GM23338 (cell line): ENCODE measurements around the gene SUPT6H. TPM values are rescaled to one million over a fixed set of nuclear protein-coding genes. Genes with fewer than 3 reads are reported as not detected.

Source experiments
- ATAC-seq: fragments of 200-7000 bp; cut with Tn5 transposase; 3 replicates; pipeline ENCODE4 v1.9.1; 2020
- DNase-seq: peaks from one replicate; pipeline ENCODE4 v3.0.0-alpha.2; 2015; ENCODE audit warnings: low spot score
- H2AFZ ChIP-seq: fragments of 200-600 bp; sonication (generic); 2 replicates; pipeline ENCODE4 v1.8.0; 2016; ENCODE audit warnings: antibody characterized with exemption, mild to moderate bottlenecking, moderate library complexity
- H3F3A ChIP-seq: fragments of 200-600 bp; sonication (generic); replicated peaks from 2 replicates; pipeline ENCODE4 v1.8.0; 2017; ENCODE audit warnings: antibody characterized with exemption, mixed run types, low read depth
- H3K27ac ChIP-seq: fragments of 200-600 bp; sonication (generic); 2 replicates; pipeline ENCODE4 v1.6.1; 2016; ENCODE audit warnings: low read depth
- H3K27me3 ChIP-seq: fragments of 200-600 bp; sonication (generic); 2 replicates; pipeline ENCODE4 v1.8.0; 2016; ENCODE audit warnings: mild to moderate bottlenecking, mixed run types, moderate library complexity; ENCODE audit not compliant: insufficient read depth
- H3K36me3 ChIP-seq: fragments of 200-600 bp; sonication (generic); 2 replicates; pipeline ENCODE4 v1.8.0; 2016; ENCODE audit warnings: mild to moderate bottlenecking; ENCODE audit not compliant: insufficient read depth
- H3K4me1 ChIP-seq: fragments of 200-600 bp; sonication (generic); 2 replicates; pipeline ENCODE4 v1.8.0; 2016; ENCODE audit warnings: mild to moderate bottlenecking, moderate library complexity; ENCODE audit not compliant: insufficient read depth
- H3K4me2 ChIP-seq: fragments of 200-600 bp; sonication (generic); 2 replicates; pipeline ENCODE4 v1.7.1; 2017; ENCODE audit warnings: mixed run types
- H3K4me3 ChIP-seq: fragments of 200-600 bp; sonication (generic); 2 replicates; pipeline ENCODE4 v1.6.1; 2016; ENCODE audit warnings: mixed run types
- H3K79me2 ChIP-seq: fragments of 200-600 bp; sonication (generic); replicated peaks from 2 replicates; pipeline ENCODE4 v1.8.0; 2017; ENCODE audit warnings: mild to moderate bottlenecking; ENCODE audit not compliant: insufficient read depth
- H3K9me2 ChIP-seq: fragments of 200-600 bp; sonication (generic); 2 replicates; pipeline ENCODE4 v1.8.0; 2017; ENCODE audit not compliant: insufficient read depth
- H4K20me1 ChIP-seq: fragments of 200-600 bp; sonication (generic); replicated peaks from 2 replicates; pipeline ENCODE4 v1.8.0; 2017; ENCODE audit warnings: mild to moderate bottlenecking; ENCODE audit not compliant: insufficient read depth
- H3K27ac Mint-ChIP-seq: 2 replicates; pipeline ENCODE4 v1.8.0; 2020; ENCODE audit warnings: inconsistent platforms, mild to moderate bottlenecking, moderate library complexity, mixed read lengths
- H3K27me3 Mint-ChIP-seq: 3 replicates; pipeline ENCODE4 v1.8.0; 2022; ENCODE audit warnings: low read depth, mild to moderate bottlenecking, moderate library complexity, mixed read lengths, inconsistent platforms; ENCODE audit not compliant: insufficient read depth, poor library complexity
- H3K36me3 Mint-ChIP-seq: 3 replicates; pipeline ENCODE4 v1.8.0; 2021; ENCODE audit warnings: low read depth, mild to moderate bottlenecking, inconsistent platforms, moderate library complexity, mixed read lengths
- H3K4me1 Mint-ChIP-seq: 3 replicates; pipeline ENCODE4 v1.8.0; 2020; ENCODE audit warnings: mild to moderate bottlenecking, inconsistent platforms, mixed read lengths
- H3K4me3 Mint-ChIP-seq: 3 replicates; pipeline ENCODE4 v1.8.0; 2021; ENCODE audit warnings: moderate library complexity, mild to moderate bottlenecking, inconsistent platforms, mixed read lengths
- H3K9me3 Mint-ChIP-seq: 3 replicates; pipeline ENCODE4 v1.8.0; 2020; ENCODE audit warnings: moderate library complexity, mild to moderate bottlenecking, inconsistent platforms, mixed read lengths
- CREB1 ChIP-seq: fragments of 250-450 bp; sonication (Bioruptor Pico); IDR thresholded peaks from 2 replicates; pipeline ENCODE4 v1.5.0; 2020; ENCODE audit warnings: low read depth, mild to moderate bottlenecking, moderate library complexity
- CTCF ChIP-seq, 2 experiments: fragments of 200-600 bp in 1 of 2; sonication (generic) in 1 of 2; conservative IDR thresholded peaks; 2 replicates each; pipeline versions ENCODE4 v1.5.1 to v1.6.1; 2016 to 2017; ENCODE audit warnings: antibody characterized with exemption in 2 of 2, low read depth in 2 of 2, mild to moderate bottlenecking in 2 of 2, moderate library complexity in 1 of 2
- ETS1 ChIP-seq: IDR thresholded peaks from 2 replicates; pipeline ENCODE4 v1.6.1; 2016; ENCODE audit warnings: antibody characterized with exemption
- EZH2phosphoT487 ChIP-seq: fragments of 200-600 bp; sonication (generic); IDR thresholded peaks from one replicate; pipeline ENCODE4 v1.8.1; 2018; ENCODE audit warnings: antibody characterized with exemption; ENCODE audit not compliant: unreplicated experiment
- POLR2AphosphoS5 ChIP-seq: IDR thresholded peaks from 2 replicates; pipeline ENCODE4 v1.6.1; 2016; ENCODE audit warnings: antibody characterized with exemption, low read depth
- STAT1 ChIP-seq: IDR thresholded peaks from one replicate; pipeline ENCODE4 v1.6.1; 2016; ENCODE audit warnings: antibody characterized with exemption; ENCODE audit not compliant: unreplicated experiment
- ZNF114 ChIP-seq: fragments of 250-450 bp; sonication (Bioruptor Pico); IDR thresholded peaks from 2 replicates; pipeline ENCODE4 v1.5.0; 2020; ENCODE audit warnings: mild to moderate bottlenecking, moderate library complexity
- ZNF331 ChIP-seq: fragments of 250-450 bp; sonication (Bioruptor Pico); IDR thresholded peaks from 2 replicates; pipeline ENCODE4 v1.5.0; 2020; ENCODE audit warnings: low read depth, mild to moderate bottlenecking, moderate library complexity
- ZNF462 ChIP-seq: fragments of 250-450 bp; sonication (Bioruptor Pico); IDR thresholded peaks from 2 replicates; pipeline ENCODE4 v1.5.0; 2020; ENCODE audit warnings: mild to moderate bottlenecking, moderate library complexity
- polyA plus RNA-seq: library from polyadenylated mRNA; unstranded; fragments of >200 nt; fragmentation: Nextera tagmentation; extraction: Ambion mirVana; gene quantifications from 2 replicates; pipeline ENCODE4 v1.2.1, GENCODE V29; 2016
- total RNA-seq: library from RNA; depleted of rRNA; stranded (reverse); fragments of >200 nt; shearing (Covaris generic); gene quantifications from 2 replicates; pipeline ENCODE4 v1.2.3, GENCODE V29; 2014

The SUPT6H gene
- total and polyA plus RNA-seq, 2 experiments from 2014 or later, result 17.8 to 70.7 TPM

GRCh38 chr17:28704219-28704858, 42.3 kb downstream of the SUPT6H start (continued):
- no peak for TF ChIP-seq ZNF331 (CRISPR knock-in tag)
- TF ChIP-seq EZH2phosphoT487, result no peak
- TF ChIP-seq CTCF (conservative IDR thresholded peaks at IDR 0.05; ENCODE audit: low read depth in 2 of 2), result no peak
- no peak for TF ChIP-seq POLR2AphosphoS5
- no peak for TF ChIP-seq ZNF114 (CRISPR knock-in tag)

GRCh38 chr17:28705074-28705659, 43.2 kb downstream of the SUPT6H start:
- no peaks in the 10 kb centered on the region for H3K27me3 ChIP-seq
- no peak overlapping the region for H2AFZ ChIP-seq
- Mint-ChIP-seq H3K27ac (peak overlapping the region; percentile 42; the same call in 1 of the 2 replicates), H3K36me3 (peaks cover 51% of the 10 kb centered on the region), H3K4me1 (peaks cover 44% of the 10 kb centered on the region), H3K27me3 (peaks cover 24% of the 10 kb centered on the region), H3K4me3 (no peak overlapping the region), H3K9me3 (no peaks in the 10 kb centered on the region; the same call in 2 of the 3 replicates)
- H3K79me2 ChIP-seq, result peaks cover 15% of the 10 kb centered on the region
- peaks cover 7% of the 10 kb centered on the region; the same call in 1 of the 2 replicates for H4K20me1 ChIP-seq
- H3K9me2 ChIP-seq, result no peaks in the 10 kb centered on the region
- peaks cover 22% of the 10 kb centered on the region for H3F3A ChIP-seq
- no peak overlapping the region for H3K4me3 ChIP-seq
- DNase-seq (no peak), ATAC-seq (peak; percentile 12)
- H3K36me3 ChIP-seq, result peaks cover 3% of the 10 kb centered on the region; the same call in 1 of the 2 replicates
- H3K4me1 ChIP-seq, result peaks cover 12% of the 10 kb centered on the region; the same call in 1 of the 2 replicates
- no peak overlapping the region for H3K27ac ChIP-seq
- H3K4me2 ChIP-seq, result no peak overlapping the region
- TF ChIP-seq CTCF (conservative IDR thresholded peaks at IDR 0.05; ENCODE audit: low read depth in 2 of 2), result no peak
- no peak for TF ChIP-seq ZNF331 (CRISPR knock-in tag)
- TF ChIP-seq ZNF114 (CRISPR knock-in tag), result no peak
- no peak for TF ChIP-seq ZNF462 (CRISPR knock-in tag)
- TF ChIP-seq POLR2AphosphoS5, result no peak
- no peak for TF ChIP-seq CREB1 (CRISPR knock-in tag)
- no peak for TF ChIP-seq STAT1
- TF ChIP-seq ETS1, result no peak
- TF ChIP-seq EZH2phosphoT487, result no peak
